IPS-18c (cell line): ENCODE data around the gene GLOD5.

Source experiments
- H3K4me3 ChIP-seq: 2 replicates; pipeline ENCODE4 v1.7.0; 2013; ENCODE audit warnings: low read depth, mild to moderate bottlenecking, low read length, moderate library complexity; ENCODE audit not compliant: insufficient read depth
- H3K9me3 ChIP-seq: one replicate; pipeline ENCODE4 v1.6.1; 2013; ENCODE audit warnings: mild to moderate bottlenecking, low read length, moderate library complexity; ENCODE audit not compliant: control insufficient read depth, insufficient read depth

The GLOD5 gene

DNA sequence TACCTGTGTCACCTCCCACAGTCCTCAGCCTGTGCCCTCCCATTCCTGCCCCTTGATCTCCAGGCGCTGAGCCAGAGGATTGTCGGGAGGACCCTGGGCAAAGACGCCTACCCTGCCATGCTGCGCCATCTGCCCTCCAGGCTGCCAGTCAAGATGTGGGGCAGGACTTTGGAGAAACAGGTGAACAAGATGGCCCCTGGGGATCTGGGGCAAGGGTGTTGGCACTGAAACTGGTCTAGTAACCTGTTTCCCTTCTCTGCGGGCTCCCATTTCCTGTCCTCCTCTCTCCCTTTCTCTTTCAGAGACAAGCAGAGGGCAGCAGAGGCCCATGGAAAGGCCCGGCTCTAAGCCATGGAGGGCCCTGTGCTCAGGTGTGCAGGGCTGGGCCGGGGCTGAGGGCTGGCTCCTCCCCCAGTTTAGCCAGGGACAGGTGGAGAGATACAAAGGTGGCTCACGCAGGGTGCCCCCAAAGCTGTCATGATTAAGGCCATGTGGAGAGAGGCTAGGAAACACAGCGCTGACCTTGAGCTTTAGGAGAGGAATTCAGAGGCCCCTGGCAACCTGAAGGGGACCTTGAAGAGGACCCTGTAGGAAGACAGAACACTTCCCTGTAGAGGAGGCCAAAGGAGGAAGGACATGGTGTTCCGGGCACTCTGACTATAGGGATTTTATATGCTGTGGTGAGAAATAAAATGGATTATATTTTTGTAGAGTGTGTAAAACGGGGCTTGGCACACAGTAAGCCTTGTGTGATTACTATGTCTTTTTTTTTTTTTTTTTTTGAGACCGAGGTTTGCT, at the start of gene GLOD5:
TSS of gene GLOD5 (plus strand) at position 74 of the 798 bp plus-strand sequence. CDS start at position 118, 44 bp downstream.
- H3K4me3 ChIP-seq, result no peak within 1 kb of the TSS

DNA sequence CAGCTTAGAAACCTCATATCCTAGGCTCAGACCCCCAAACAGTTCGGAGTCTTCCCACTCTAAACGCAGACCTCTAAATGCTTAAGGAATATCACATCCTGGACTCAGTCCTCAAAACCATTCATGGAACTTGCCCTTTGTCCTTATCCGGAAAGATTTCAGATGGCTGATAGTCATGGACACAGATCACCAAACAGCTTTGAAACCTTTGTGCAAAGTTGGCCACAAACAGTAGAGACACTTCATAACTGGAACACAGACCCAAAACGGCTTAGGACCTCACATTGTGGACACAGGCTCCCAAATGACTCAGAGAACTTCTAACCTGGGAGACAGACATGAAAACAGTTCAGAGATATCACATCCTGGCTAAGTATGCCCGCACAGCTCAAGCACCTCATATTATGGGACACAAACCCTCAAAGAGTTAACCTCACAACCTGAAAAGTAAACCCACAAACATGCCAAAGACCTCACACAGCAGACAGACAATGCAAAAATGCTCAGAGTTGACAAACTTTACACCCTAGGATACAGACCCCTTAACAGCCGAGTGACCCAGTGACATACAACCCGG, 49.5 kb upstream of the GLOD5 start:
- peaks cover 5% of the 10 kb centered on the region for H3K9me3 ChIP-seq
- H3K4me3 ChIP-seq, result no peak overlapping the region

More for the DNA sequence above, at the start of gene GLOD5:
- peaks cover 8% of the 10 kb centered on the region for H3K9me3 ChIP-seq

DNA sequence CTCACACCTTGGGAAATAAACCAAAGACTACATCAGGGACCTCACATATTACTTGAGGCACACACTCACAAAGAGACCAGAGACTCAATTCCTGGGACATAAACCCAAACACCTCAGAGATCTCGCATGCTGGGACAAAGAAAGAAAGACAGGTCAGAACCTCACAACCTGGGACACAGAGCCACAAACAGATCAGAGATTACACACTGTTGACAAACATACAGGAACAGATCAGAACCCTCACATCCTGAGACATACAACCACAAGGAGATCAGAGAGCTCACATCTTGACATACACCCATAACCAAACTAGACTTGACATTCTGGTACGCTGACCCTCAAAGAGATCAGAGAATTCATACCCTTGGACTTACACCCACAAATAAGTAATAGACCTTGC, 47.7 kb upstream of the GLOD5 start:
- Histone ChIP-seq H3K9me3 (peaks cover 5% of the 10 kb centered on the region), H3K4me3 (no peak overlapping the region)

DNA sequence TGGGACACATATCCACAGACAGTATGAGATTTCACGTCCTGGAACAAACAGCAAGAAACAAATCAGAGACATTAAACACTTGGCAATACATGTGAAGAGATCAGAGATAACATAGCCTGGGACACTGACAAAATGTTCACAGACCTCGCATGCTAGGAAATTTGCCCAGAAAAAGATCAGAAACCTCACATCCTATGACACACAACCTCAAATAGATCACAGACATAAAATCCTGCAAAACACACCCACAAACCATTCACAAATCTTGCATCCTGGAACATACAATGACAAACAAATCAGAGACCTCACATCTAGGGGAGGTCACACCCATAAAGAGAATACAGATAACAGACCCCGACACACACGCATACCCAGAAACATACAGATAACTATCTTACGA, 47.0 kb upstream of the GLOD5 start:
- no peak overlapping the region for H3K4me3 ChIP-seq
- peaks cover 5% of the 10 kb centered on the region for H3K9me3 ChIP-seq

DNA sequence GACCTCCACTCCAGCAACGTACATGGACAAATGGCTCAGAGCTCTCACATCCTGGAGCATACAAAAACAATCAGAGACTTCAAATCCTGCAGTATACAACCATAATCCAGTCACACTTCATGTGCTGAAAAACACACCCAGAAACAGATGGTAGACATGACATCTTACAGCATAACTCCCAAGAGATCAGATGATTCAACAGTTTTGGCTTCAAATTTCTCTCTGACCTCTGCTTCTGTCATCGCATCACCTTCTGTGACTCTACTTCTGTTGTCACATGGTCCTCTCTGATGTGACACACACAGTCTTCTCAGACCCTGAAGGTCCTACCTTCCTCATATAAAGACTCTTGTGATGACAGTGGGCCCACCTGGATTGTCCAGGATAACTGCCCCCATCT, 46.5 kb upstream of the GLOD5 start:
- Histone ChIP-seq H3K4me3 (no peak overlapping the region), H3K9me3 (peaks cover 5% of the 10 kb centered on the region)

DNA sequence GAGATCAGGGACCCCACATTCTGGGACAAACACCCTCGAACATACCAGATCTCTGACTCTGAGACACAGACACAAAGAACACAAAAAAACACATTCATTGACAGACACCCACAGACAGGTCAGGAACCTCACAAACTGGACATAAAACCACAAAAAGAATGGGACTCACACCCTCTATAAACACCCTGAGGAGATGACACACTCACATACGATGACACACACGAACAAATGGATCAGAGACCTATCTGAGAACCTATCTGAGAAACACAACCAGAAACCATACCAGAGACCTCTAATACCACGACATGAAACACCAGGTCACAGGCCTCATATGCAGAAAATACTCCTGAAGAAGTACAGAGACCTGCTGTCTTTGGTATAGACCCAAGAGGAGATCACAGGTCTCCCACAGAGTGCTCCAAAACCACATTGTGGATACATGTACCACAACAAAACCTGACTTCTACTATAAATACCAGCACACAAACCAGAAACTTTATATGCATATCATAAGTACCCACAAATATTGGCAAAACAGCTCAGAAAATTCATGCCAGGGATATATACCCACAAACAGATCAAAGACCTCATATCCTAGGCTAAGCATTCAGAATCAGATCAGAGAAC, 45.6 kb upstream of the GLOD5 start:
- Histone ChIP-seq H3K9me3 (peaks cover 2% of the 10 kb centered on the region), H3K4me3 (no peak overlapping the region)

DNA sequence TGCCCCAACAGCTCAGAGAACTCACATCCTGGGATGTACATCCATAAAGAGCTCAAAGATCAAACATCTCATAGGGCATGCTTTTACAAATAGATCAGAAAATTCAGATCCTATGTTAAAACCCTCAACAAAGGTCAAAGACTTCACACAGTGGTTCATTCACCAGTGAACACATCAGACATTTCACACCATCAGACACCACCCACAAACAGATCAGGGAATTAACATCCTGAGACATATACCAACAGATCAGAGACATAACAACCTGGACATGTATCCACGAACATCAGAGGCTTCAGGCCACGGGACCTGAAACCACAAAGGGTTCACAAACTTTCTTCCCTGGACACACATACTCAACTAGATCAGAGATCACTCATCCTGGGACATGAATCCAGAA, 41.6 kb upstream of the GLOD5 start:
- H3K4me3 ChIP-seq, result no peak overlapping the region
- H3K9me3 ChIP-seq, result peaks cover under 1% of the 10 kb centered on the region

DNA sequence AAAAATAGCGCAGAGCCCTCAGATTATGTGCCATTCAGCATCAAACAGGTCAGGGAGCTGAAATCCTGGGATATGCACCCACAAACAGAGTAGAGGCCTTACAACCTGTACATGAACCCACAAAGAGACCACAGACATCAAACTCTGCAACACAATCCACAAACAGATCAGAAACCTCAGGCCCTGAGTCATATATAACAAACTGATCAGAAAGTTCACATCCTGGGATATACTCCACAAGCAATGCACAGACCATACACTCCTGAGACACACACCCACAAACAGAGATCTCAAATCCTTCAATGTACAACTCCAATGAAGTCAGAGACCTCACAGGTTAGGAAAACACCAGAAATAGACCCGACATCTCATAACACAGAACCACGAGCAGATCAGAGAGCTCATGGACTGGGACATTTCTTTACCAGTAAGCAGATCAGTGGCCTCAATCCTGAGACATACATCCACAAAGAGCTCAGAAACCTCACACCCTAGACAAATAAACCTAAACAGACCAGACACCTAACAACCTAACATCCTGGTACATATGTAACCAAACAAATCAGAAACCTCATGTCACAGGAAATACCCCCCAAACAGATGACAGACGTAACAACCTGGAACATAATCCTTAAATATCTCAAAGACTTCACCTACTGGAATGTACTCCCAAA, 40.8 kb upstream of the GLOD5 start:
- H3K9me3 ChIP-seq, result peaks cover 2% of the 10 kb centered on the region
- H3K4me3 ChIP-seq, result no peak overlapping the region

DNA sequence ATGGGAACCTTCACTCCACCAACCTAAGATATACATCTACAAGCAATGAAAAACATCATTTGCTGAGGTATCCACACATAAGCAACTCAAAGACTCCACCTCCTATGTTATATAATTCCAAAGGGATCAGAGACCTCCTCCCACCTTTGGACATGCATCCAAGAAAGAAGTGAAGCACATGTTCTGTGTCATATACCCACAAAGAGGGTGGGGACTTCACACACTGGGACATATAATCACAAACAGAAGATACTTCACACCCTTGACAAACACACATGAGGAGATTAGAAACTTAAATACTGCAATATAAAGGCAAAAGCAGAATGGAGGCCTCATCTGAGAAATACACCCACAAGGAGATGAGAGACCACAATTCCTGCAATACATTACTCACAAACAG, 39.6 kb upstream of the GLOD5 start:
- H3K9me3 ChIP-seq, result peaks cover 2% of the 10 kb centered on the region
- no peak overlapping the region for H3K4me3 ChIP-seq

DNA sequence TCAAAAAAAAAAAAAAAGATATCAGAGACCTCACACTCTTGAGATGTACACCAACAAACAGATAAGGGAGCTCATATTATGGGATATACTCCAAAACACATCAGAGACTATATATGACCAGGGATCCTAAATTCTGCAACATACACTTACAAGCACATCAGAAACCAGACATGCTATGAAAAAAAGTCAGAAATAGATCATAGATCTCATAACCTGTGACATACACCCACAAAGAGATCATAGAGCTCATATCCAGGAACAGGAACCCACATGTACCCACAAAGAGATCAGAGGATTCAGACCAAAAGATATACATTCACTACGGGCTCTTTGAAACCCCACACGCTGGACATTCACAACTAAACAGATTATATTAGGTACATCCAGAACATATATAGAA, 35.0 kb upstream of the GLOD5 start:
- peaks cover 7% of the 10 kb centered on the region for H3K9me3 ChIP-seq

DNA sequence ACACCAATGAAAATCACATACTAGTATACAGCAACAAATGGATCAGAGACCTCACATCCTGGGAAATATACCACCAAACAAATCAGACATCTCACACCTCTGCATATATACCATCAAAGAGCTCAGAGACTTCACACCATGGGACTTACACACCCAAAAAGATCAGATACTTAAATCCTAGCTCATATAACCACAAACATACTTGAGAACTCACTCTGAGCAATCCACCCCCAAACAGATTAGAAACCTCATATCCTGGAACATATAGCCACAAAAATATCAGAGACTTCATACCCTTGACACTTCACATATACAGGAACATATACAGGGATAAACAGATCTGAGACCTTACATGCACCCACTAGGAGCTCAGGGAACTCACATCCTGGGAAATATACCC, 32.9 kb upstream of the GLOD5 start:
- Histone ChIP-seq H3K4me3 (no peak overlapping the region), H3K9me3 (peaks cover 15% of the 10 kb centered on the region)

More for the DNA sequence above, 35.0 kb upstream of the GLOD5 start:
- no peak overlapping the region for H3K4me3 ChIP-seq

DNA sequence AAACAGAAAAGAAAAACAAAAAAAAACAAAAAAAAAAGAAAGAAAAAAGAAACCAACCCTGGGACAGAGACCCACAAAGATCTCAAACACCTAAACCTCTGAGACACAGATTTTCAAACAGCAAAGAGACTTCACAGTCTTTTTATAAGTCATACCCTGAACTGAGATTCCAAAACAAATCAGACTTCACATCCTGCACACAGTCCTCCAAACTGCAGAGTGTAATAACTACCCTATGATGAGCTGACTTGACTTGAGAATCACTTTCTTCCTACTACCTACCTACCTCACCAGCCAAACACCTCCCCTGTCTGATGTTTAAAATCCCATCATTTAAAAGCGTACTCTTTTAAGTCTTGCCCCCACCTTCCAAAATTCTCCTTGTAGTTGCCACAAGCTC, 25.2 kb upstream of the GLOD5 start:
- Histone ChIP-seq H3K9me3 (peaks cover 19% of the 10 kb centered on the region), H3K4me3 (no peak overlapping the region)

DNA sequence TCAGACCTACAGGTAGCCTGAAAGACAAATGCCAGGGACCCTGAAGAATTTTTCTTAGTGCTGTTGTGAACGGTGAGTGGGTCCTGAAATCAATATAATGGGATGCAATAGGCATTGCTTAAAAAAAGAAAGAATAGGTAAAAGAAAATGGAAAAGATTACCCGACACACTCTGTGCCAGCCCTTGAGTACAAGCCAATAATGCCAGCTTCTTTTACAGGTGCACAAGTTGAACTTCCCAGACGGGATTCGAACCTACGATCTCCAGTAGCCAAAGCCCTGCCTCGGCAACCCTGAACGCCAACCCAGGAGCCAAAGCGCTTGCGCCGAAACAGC, 24.7 kb upstream of the GLOD5 start:
- H3K9me3 ChIP-seq, result peaks cover 17% of the 10 kb centered on the region
- no peak overlapping the region; the same call in 1 of the 2 replicates for H3K4me3 ChIP-seq

DNA sequence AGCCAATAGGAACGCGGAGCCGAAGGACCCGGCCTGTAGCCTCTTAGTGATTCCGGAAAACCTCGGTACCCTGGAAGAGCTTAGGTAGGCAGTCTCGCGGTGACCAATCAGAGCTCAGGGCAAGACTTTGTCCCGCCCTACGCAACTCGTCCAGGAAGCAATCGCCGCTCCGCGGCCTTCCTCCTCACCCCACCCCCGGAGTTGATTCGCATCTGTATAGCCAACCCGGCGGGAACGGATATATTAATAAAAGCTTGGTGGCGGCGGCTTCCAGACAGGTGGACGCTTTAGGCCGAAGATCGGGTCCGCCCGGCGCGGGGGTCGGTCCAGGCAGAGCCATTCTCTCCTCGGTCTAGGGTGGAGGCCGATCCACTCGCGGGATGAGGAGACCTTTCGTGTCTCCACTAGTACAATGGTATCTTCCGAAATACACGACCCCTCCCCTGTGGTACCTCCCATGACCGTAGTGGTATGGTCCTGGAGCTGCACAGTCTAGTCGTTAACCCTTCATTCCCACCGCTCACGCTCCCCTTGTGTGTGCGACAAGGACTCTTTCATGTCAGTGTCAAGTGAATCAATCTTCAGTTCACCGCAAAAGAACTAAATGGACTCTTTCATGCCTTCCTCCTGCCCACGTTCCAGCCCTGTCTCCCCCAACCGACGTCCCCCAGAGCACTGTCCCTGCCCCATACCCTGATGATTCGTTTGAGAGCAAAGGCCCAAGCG, 24.2 kb upstream of the GLOD5 start:
- Histone ChIP-seq H3K9me3 (peaks cover 21% of the 10 kb centered on the region), H3K4me3 (peak overlapping the region; percentile 62)

DNA sequence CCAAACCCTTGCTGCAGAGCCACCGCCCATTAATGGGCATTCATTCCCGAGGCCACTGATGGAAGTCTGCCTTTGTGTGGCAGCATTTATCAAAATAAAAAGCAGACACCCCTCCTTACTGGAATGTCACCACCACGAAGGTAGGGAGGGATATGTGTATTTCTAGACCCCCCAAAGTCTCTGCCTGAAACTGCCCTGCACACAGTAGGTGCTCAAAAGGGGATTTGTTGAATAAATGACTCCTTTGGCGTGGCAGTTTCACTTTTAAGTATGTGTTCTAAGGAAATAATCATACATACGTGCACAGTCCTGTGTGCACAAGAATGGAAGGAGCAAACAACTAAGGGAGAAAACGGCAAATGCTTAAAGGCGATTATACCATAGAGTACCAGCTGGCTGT, 23.6 kb upstream of the GLOD5 start:
- H3K9me3 ChIP-seq, result peaks cover 25% of the 10 kb centered on the region
- H3K4me3 ChIP-seq, result peak overlapping the region; percentile 62

DNA sequence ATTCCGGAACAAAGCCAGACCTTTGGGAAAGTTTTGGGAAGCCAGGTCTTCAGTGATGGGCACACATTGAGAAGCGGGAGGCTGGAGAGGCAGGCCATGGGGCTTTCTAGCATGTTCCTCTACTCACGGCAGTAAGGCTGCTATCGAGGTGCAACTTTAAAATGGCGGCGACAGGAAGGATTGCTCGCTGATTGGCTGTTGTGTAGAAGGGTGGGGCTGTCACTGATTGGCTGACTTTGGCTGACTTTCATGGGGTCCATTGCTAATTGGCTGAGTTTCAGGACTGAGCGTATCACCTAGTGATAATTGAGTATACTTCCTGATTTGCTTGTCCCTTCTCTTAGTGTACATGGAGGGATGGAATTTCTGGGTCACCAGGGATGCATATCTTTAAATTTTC, 19.7 kb upstream of the GLOD5 start:
- no peak overlapping the region for H3K4me3 ChIP-seq
- H3K9me3 ChIP-seq, result peaks cover 17% of the 10 kb centered on the region

DNA sequence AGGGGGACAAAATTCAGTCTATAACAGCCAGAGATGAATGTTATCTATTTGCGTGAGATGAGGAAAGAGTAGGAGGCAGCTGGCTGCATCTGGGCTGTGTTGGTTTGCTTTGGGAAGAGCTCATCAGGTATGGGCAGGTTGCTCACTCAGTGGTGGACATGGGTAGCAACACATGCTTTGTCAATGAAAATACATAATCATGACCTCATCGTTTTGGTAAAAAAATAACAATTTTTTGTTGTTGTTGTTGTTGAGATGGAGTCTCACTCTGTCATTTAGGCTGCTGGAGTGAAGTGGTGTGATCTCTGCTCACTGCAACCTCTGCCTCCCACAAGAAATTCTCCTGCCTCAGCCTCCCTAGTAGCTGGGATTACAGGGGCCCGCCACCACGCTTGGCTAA, 16.3 kb upstream of the GLOD5 start:
- Histone ChIP-seq H3K4me3 (no peak overlapping the region), H3K9me3 (peaks cover 20% of the 10 kb centered on the region)
